GM21367 (cell line): Measurements from ENCODE around the gene IL1F10.

Experiments used
- ATAC-seq: cut with Tn5 transposase; IDR thresholded peaks from one replicate; pipeline ENCODE4 v1.9.1; 2021; ENCODE audit not compliant: unreplicated experiment

IL1F10 gene, protein sequence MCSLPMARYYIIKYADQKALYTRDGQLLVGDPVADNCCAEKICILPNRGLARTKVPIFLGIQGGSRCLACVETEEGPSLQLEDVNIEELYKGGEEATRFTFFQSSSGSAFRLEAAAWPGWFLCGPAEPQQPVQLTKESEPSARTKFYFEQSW

DNA sequence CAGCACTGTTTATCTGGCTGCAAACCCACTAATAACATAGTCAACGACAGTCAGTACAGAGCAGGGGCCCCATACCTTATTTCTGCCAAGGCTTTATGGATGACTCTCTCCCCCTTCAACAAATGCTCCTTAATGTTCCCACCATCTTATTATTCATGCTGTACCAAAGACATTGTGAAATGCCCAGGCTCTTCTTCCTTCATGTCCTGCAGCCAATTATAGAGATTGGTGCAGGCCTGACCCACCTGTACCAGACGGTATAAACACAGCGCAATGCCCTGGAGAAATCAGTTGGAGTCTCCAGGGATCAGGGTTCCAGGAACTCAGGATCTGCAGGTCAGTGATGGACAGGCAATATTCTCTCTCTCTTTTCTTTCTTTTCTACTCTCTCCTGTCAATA, at the start of gene IL1F10:
IL1F10 (plus strand) TSS at position 290 of the 400 bp plus-strand sequence. CDS start 4,769 bp downstream, outside the sequence.
- ATAC-seq: no peak

DNA sequence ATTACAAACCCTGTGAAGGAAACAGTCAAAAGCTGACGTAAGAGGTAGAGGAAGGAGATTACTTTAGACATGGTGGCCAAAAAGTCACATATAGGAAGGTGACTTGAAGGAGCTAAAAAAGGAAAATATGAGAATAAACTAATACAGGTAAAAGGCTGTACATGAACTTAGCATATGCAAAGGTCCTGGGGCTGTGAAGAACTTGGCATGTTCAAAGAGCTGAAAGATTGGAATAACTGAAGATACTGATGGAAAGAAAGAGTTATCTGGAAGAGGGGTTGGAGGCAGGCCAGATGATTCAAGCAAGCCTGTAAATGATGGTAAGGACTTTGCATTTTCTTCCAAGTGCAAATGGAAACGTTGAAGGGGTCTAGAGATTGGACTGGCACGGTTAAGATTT, 49.3 kb upstream of the IL1F10 start:
- no peak for ATAC-seq

DNA sequence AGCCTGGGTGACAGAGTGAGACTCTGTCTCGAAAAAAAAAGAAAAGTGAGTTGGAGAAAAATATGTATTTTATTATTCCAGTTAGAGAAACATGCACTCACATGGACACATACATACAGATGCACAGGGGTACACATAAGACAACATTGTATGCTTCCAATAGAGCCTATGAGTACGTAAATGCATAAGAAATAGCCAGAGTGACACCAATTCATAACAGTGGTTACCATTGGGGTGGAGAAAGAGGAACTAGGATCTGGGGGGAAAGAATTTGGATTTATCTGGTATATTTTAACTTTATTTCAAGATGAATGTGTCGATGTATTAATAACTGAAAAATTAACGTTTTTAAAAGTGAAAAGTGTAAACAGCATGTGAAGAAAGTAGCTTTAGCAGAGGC, 46.5 kb upstream of the IL1F10 start:
- no peak for ATAC-seq

DNA sequence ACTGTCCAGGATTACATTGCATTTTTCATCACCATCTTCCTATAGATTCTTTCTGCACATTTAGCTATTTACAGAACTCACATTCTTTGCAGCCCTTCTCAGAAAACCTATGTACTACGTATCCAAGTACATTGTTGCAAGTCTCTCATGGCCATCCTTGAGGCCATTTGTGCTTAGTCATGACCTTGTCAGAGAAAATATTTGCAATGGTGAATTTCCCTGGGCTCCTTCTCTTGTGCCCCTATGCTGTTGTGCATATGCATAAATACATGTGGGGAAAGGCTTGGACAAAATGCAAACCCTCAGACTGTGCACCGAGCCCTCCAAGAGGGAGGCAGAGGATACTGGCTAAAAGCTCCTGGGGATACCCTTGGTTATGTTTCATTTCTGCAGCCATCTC, 43.0 kb upstream of the IL1F10 start:
- ATAC-seq: no peak

DNA sequence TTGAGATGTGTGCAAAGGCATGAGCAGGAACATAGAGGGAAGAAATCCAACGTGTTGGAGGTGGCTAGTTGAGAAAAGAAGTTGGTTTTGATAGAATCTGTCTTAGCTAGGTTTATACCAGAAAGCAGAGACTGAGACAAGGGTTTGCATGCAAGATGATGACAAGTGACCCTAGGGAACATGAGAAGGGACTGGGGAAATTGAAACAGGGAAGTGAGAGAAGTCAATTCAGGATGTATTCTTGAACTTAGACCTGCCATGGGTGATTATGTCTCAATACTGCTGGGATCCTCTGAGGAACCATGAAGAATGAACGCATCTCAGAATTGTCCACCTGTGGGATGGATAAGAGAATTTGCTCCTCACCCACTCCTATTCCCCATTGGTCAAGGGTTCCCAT, 42.0 kb upstream of the IL1F10 start:
- no peak for ATAC-seq

DNA sequence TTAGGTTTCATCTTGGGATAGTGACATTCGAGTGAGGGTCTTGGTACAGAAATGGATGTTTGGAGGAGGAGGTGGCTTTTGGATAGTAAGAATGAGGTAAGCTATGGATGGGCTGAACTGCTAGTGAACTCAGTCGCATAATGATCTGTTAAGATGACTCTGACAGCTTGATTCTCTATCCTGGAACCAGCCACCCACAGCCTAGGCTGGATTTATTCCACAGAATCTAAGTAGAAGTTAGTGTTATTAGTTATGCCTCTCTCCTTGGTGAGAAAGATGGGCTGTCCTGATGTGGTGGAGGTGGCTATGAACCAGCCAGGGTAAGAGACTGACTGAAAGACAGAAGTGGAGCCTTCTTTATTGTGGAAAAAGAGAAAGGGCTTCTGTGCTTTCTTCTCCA, 40.1 kb upstream of the IL1F10 start:
- ATAC-seq: no peak

DNA sequence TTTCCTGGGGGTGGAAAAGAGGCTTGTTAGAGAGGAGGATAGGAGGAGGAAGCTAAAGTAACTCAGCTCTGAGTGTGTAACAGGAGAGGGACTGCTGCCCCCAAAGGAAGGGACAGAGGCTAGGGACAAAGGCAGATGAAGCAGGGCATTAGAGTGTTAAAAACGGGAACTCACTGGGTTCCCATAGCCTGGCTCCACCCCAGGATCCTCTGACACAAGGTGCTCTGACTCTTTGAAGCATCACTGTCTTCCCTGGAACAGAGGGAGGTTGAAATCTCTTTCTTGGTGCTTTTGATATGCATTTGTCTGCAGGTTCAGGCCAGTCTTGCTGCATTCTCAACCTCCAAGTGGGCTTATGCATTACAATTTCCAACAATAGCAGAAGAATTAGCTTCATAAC, 39.7 kb upstream of the IL1F10 start:
- ATAC-seq: no peak

DNA sequence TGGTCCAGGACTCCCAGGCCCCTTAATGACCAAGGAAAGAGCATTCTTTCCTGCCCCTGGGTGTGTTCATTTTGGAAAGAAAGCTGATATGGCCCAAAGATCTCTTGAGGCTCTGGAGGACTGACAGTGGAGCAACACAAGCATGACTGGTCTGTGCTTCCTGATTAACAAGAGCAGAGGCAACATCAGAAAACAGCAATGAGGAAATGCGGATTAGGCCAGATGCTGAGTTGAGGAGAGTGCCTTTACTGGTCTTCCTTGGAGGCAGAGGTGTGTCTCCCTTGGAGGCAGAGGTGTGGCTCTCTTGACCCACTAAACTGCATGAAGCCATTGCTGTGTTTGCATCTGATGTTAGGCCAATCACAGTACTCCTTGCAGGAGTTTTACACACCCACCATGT, 35.0 kb upstream of the IL1F10 start:
- ATAC-seq: no peak

DNA sequence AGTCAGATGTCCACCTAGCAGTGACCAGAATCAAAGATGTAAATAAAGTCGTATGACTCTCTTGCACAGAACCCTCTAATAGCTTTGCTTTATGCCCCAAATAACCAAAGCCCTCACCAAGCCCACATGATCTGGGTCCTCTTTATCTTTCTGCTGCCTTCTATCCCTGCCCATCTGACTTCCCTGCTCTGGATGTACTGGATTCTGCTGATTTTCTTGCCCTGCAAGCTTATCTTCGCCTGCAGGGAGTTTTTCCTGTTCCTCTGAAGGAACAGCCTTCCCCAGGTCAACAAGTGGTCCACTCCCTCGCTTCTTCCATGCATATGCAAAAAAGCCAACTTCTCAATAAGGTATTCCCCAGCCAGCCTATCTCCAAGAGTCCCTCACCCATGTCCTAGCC, 33.8 kb upstream of the IL1F10 start:
- no peak for ATAC-seq

DNA sequence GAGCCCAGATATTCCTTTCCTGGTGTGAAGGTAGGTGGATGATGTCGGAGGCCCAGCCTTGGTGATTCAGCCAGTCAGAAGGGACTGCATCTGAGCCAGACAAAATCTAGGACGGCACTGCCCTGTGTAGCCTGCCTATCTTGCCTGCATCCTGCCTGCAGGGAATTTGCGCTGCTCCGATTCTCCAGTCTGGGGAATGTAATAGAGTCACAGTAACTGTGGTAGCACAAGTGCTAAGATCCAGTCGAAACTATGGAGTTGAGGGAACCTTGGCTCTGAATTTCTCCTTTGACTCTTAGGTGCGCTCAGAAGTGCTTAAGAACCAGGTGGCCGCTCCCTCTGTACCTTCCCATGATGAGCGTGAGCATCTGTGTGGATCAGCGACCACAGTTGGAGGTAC, 31.0 kb upstream of the IL1F10 start:
- no peak for ATAC-seq

DNA sequence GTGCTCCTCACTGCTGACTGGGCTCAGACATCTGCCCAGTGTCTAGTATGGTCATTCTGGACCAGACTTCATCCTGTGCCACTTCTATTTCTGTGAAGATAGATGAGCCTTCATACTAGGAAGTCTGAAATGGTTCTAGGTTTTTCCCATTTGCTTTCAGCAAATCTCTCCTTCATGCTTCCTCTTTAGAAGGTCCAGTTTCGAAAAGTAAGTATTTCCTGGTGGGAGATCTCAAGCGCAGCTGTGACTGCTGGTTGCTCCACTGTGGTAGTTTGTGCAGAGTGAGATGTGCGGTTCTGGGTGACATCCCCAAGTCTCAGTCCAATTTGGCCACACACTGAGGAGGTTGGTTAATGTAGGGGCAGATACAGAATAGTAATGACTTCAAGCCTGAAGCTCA, 29.5 kb upstream of the IL1F10 start:
- no peak for ATAC-seq

DNA sequence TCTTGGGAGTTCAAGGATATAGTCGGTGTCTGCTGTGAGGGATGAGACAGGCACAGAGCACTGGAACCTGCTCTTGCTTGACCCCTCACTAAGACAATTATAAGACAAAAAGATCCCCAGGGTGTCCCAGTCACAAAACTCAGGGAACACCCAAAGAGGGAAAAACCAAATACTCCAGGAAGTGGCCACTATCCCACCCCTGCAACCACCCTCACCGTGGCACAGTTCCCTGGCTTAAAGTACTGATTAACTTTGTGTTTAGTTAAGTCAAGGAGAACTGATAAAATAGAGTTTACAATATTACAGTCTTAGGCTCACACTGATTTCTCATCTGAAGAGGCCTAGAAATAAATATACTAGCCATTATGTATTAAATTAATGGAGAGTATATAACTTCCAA, 28.6 kb upstream of the IL1F10 start:
- no peak for ATAC-seq

DNA sequence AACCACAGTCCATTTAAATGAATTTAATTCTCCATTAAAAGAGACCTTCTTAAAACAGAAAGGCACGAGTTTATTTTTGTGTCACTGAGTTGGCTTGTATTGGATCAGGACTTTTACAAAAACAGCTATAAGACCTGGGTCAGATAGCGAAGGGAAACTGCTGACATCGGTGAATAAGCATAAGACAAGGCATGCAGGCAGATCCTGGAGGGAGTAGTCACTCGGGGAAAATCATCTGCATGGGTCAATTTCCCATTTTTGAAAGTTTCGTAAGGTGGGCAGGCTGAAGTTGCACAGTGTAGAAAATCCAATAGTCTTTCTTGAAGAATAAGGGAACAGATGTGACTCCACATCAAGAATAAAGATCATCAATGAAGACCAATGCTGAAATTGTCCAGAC, 28.1 kb upstream of the IL1F10 start:
- no peak for ATAC-seq

DNA sequence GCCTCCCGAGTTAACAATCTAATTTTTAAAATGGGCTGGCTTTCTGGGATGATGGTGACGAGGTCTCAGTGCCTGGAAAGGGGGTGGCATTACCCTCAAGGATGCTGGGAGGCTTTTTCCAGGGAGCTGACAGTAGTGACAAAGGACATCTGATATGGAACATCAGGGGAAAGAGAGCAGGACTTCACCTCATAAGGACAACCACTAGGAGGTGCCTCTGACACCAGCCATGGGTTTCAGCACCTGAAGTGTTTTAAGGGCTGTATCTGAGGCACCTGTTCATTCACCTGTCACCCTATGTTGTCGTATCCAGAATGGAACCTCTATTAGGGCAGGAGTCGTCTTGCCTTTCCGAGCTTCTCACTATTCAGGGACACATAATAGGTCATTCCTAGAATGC, 25.9 kb upstream of the IL1F10 start:
- no peak for ATAC-seq

DNA sequence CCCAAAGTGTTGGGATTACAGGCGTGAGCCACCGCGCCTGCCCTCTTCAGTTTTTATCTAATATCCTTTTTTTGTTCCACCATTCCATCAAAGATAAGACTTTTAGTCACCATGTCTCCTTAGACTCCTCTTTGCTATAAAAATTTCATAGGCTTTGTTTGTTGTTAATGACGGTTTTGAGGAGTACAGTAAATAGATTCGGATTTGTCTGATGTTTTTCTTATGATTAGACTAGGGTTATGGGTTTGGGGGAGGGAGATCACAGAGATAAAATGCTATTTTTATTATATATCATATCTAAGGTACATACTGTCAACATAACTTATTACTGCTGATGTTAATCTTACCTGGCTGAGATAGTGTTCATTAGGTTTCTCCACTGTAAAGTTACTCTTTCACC, 21.3 kb upstream of the IL1F10 start:
- ATAC-seq: no peak

DNA sequence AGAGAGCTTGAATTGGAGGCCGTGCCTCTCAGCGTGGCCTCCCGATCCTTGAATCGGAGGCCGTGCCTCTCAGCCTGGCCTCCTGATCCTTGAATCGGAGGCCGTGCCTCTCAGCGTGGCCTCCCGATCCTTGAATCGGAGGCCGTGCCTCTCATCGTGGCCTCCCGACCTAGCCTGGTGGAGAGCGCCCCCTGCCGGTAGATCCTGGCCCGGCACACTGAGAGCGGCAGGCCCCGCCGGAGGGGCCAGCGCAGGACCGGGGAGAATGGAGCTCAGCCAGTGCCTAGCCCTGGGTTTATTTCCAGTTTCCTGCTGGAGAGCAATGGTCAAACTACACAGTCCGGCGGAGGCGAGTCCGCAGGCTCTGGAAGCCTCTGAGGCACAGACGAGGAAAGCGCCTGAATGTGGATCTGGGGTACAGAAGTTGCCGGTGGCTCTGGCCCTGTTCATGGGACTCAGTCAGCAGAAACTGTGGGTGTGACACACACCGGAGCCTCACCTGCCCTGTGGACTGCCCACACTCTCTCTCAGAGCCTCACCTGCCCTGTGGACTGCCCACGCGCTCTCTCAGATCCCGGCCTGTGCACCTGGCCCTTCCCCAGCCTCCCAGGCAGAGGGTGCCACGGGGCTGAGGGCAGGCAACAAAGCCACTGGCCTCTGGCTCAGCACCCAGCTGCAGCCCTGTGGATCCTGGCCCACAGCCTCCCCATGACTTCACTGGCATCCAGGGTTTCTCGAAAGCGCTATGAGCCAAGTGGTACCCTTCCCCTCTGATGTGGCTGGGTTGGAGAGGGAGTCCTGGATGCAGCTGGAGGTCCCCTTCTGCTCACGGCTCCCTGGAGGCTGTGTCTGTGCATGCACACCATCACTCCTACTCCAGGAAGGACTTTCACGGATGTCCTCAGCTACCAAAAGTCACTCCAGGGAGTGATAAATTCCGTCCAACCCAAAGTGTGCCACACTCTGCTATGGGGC, 16.6 kb upstream of the IL1F10 start:
- ATAC-seq: no peak

DNA sequence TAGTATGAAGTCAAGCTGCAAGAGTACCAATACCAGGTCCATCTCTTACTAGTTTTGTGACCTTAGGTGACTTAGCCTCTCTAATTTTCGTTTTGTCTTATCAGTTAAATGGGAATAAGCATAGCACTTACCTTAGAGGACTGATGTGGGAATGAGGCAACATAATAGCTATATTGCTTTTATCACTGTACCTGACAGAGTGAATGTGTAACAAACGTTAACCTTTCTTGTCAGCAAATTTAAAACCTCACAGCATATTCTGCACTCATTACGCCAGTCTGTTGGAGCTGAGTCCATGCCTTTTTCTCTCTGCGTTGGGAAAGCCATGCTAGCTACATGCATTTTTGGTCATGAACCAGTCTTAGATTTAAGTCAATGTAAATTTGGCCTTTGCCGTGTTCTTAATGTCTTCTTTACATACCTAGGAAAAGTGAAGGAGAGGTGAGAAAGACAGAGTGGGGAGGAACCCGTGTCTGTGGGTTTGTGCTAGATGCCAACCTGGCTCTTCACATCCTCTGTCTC, 15.3 kb upstream of the IL1F10 start, which contains the start of gene IL36B:
IL36B (minus strand) TSS at position 472 of the 522 bp plus-strand sequence.
- ATAC-seq: no peak

DNA sequence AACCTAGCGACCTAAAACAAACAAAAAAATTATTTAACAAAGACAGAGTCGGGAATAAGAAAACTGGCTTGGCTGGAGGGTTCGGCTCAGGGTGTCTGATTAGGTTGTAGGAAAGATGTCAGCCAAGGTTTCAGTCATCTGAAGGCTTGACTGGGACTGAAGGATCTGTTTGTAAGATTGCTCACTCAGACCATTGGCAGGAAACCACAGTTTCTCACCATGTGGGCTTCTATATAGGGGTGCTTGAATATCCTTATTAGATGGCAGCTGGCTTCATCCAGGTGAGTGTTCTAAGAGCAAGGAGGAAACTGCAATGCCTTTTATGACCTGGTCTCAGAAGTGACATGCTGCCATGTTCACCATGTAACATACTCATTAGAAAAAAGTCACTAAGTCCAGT, 14.1 kb upstream of the IL1F10 start:
- no peak for ATAC-seq

DNA sequence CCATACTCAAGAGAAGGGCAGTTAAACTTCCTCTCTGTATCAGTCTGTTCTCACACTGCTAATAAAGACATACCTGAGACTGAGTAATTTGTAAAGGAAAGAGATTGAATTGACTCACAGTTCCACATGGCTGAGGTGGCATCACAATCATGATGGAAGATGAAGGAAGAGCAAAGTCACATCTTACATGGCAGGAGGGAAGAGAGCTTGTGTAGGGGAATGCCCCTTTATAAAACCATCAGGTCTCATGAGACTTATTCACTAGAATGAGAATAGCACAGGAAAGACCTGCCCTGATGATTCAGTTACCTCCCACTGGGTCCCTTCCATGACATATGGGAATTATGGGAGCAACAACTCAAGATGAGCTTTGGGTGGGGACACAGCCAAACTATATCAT, 13.7 kb upstream of the IL1F10 start:
- no peak for ATAC-seq

DNA sequence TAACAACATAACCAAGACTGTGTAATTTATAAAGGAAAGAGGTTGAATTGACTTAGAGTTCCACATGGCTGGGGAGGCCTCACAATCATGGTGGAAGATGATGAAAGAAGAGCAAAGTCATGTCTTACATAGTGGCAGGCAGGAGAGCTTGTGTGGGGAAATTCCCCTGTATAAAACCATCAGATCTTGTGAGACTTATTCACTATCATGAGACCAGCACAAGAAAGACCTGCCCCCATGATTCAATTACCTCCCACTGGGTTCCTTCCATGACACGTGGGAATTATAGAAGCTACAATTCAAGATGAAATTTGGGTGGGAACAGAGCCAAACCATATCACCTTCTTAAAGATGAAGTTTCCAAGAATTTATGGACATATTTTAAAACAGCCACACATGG, 11.2 kb upstream of the IL1F10 start:
- ATAC-seq: no peak

DNA sequence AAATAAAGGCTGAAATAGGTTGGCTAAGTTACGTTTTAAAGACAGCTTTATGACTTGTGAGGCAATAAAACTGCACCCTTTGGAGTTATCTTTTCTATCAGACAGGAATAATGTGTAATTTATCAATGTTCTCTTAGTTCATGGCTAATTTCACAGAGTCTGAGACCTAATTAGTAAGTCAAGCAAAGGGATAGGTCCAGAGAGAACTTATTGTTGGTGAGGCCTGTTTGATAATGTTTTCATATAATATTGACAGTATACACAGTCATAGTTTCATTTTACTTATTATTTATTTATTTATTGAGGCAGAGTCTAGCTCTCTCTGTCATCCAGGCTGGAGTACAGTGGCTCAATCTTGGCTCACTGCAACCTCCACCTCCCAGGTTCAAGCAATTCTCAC, 10.7 kb upstream of the IL1F10 start:
- no peak for ATAC-seq

DNA sequence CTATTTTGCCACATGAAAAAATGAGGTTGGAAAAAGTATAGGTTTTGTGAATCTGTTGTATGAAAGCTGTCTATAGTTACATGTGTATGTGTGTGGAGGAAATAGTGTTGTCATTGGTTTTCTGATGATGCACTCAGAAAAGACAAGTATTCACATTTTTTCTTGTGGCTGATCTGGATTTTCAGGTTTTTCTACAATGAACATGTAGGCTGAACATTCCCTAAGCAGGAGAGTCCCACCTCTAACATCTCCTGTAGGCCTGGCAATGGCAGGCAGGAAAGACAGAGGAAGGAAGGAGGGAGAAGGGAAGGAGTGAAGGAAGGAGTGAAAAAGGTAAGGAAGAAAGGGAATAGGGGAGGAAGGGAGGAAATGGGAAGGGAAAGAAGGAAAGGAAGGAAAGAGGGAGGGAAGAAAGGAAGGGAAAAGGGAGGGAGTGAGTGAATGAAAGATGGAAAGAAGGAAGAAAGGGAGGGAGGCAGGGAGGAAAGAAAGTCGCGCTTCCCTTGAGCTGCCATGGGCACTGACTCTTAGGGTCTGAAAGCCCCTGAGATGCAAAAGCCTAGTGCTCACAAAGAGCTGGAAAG, 9.3 kb upstream of the IL1F10 start:
- no peak for ATAC-seq
